CD14-positive monocyte (primary cell): ENCODE measurements around the gene IL6R. TPM values are rescaled to one million over a fixed set of nuclear protein-coding genes. Genes with fewer than 3 reads are reported as not detected.

Experiments
- DNase-seq, 3 donors: peaks; one replicate each; pipeline ENCODE4 v3.0.0-alpha.2; 2011 to 2022
- H2AFZ ChIP-seq: 2 replicates; pipeline ENCODE4 v1.6.0; 2012; ENCODE audit warnings: mild to moderate bottlenecking, low read depth, low read length, inconsistent platforms; ENCODE audit not compliant: insufficient read depth, poor library complexity, severe bottlenecking
- H3K27ac ChIP-seq, 2 donors: 1 replicate in 1 of 2; 2 replicates in 1 of 2; pipeline ENCODE4 v1.5.1; 2012 to 2013; ENCODE audit warnings: low read length in 2 of 2, control low read depth in 1 of 2, inconsistent platforms in 1 of 2, low read depth in 1 of 2, mild to moderate bottlenecking in 1 of 2
- H3K27me3 ChIP-seq, 2 donors: one replicate each; pipeline versions ENCODE4 v1.6.0 to v1.6.1; 2011 to 2013; ENCODE audit warnings: low read length in 2 of 2; ENCODE audit not compliant: control insufficient read depth in 2 of 2, insufficient read depth in 2 of 2
- H3K36me3 ChIP-seq, 2 donors: replicated peaks in 1 of 2; 1 replicate in 1 of 2; 2 replicates in 1 of 2; pipeline versions ENCODE4 v1.5.1 to v1.6.1; 2012 to 2013; ENCODE audit warnings: low read length in 2 of 2, control low read depth in 1 of 2, inconsistent platforms in 1 of 2, mild to moderate bottlenecking in 1 of 2; ENCODE audit not compliant: insufficient read depth in 2 of 2, control insufficient read depth in 1 of 2
- H3K4me1 ChIP-seq, 2 donors: 1 replicate in 1 of 2; 2 replicates in 1 of 2; pipeline versions ENCODE4 v1.5.1 to v1.6.1; 2012 to 2013; ENCODE audit warnings: low read length in 2 of 2, control low read depth in 1 of 2, inconsistent platforms in 1 of 2, mild to moderate bottlenecking in 1 of 2, moderate library complexity in 1 of 2; ENCODE audit not compliant: insufficient read depth in 2 of 2, control insufficient read depth in 1 of 2
- H3K4me2 ChIP-seq: replicated peaks from 2 replicates; pipeline ENCODE3; 2012; ENCODE audit warnings: low read length, moderate library complexity, mild to moderate bottlenecking; ENCODE audit not compliant: poor library complexity, severe bottlenecking; ENCODE audit errors: extremely low read depth
- H3K4me3 ChIP-seq, 3 experiments: fragments of 200-600 bp in 1 of 3; sonication (generic) in 1 of 3; replicated peaks in 1 of 3; 1 replicate in 2 of 3; 2 replicates in 1 of 3; pipeline ENCODE4 v1.5.1; 2011 to 2013; ENCODE audit warnings: low read length in 3 of 3, mild to moderate bottlenecking in 3 of 3, control low read depth in 2 of 3, low read depth in 2 of 3, inconsistent platforms in 1 of 3, moderate library complexity in 1 of 3
- H3K79me2 ChIP-seq: 2 replicates; pipeline ENCODE4 v1.6.0; 2012; ENCODE audit warnings: mild to moderate bottlenecking, control low read depth, inconsistent platforms, low read length, moderate library complexity; ENCODE audit not compliant: insufficient read depth
- H3K9ac ChIP-seq: 2 replicates; pipeline ENCODE4 v1.6.0; 2017; ENCODE audit warnings: low read length, mild to moderate bottlenecking; ENCODE audit not compliant: insufficient read depth, poor library complexity, severe bottlenecking
- H3K9me3 ChIP-seq, 2 donors: replicated peaks in 1 of 2; 1 replicate in 1 of 2; 2 replicates in 1 of 2; pipeline versions ENCODE4 v1.5.1 to v1.6.1; 2012 to 2013; ENCODE audit warnings: low read length in 2 of 2, control low read depth in 1 of 2; ENCODE audit not compliant: control insufficient read depth in 1 of 2, insufficient read depth in 1 of 2
- H4K20me1 ChIP-seq: 2 replicates; pipeline ENCODE4 v1.6.0; 2012; ENCODE audit warnings: mild to moderate bottlenecking, low read length, control low read depth, moderate library complexity; ENCODE audit not compliant: insufficient read depth
- H3K27ac Mint-ChIP-seq, 7 donors: one replicate each; pipeline ENCODE4 v1.8.0; 2020; ENCODE audit warnings: mild to moderate bottlenecking in 7 of 7, mixed read lengths in 7 of 7, moderate library complexity in 6 of 7, inconsistent platforms in 2 of 7
- H3K27me3 Mint-ChIP-seq, 3 donors: one replicate each; pipeline ENCODE4 v1.8.0; 2021 to 2022; ENCODE audit warnings: low read depth in 3 of 3, mild to moderate bottlenecking in 3 of 3, mixed read lengths in 3 of 3, moderate library complexity in 3 of 3, inconsistent platforms in 1 of 3
- H3K36me3 Mint-ChIP-seq, 2 donors: one replicate each; pipeline ENCODE4 v1.8.0; 2020; ENCODE audit warnings: mixed read lengths in 2 of 2, inconsistent platforms in 1 of 2, mild to moderate bottlenecking in 1 of 2
- H3K4me1 Mint-ChIP-seq: one replicate; pipeline ENCODE4 v1.8.0; 2020; ENCODE audit warnings: mild to moderate bottlenecking, mixed read lengths
- H3K4me3 Mint-ChIP-seq, 2 donors: one replicate each; pipeline ENCODE4 v1.8.0; 2020; ENCODE audit warnings: mild to moderate bottlenecking in 2 of 2, mixed read lengths in 2 of 2, moderate library complexity in 1 of 2
- H3K9me3 Mint-ChIP-seq, 7 donors: one replicate each; pipeline ENCODE4 v1.8.0; 2020 to 2022; ENCODE audit warnings: mixed read lengths in 7 of 7, mild to moderate bottlenecking in 6 of 7, moderate library complexity in 6 of 7, inconsistent platforms in 2 of 7
- WGBS: methylation state at CpG from one replicate; pipeline ENCODE4 v1.1.5; 2013; ENCODE audit warnings: missing lambda C conversion rate; ENCODE audit not compliant: insufficient coverage; 5-methylcytosine and 5-hydroxymethylcytosine counted together
- intact Hi-C, 2 donors: fragments of 100-400 bp; cut with micrococcal nuclease; formaldehyde crosslinking; loops; one replicate each; pipeline versions ENCODE4 v1.15.0 to v1.15.1; 2023
- polyA plus RNA-seq, 3 donors: library from polyadenylated mRNA; depleted of rRNA in 1 of 3; unstranded in 2 of 3; stranded (reverse) in 1 of 3; fragments of 300-500 nt in 2 of 3; fragments of >200 nt in 1 of 3; fragmentation: Illumina TruSeq in 2 of 3; gene quantifications; 1 replicate in 2 of 3; 2 replicates in 1 of 3; pipeline ENCODE4 v1.2.3, GENCODE V29; 2012 to 2021
- TF ChIP-seq, protein P1 (sequence below): fragments of 200-600 bp; IDR thresholded peaks from one replicate; pipeline ENCODE4 v1.8.0; 2022; ENCODE audit warnings: antibody characterized with exemption, mild to moderate bottlenecking

The IL6R gene
- polyA plus RNA-seq, 3 donors = 56.4 to 81.7 (median 62.1) TPM

DNA sequence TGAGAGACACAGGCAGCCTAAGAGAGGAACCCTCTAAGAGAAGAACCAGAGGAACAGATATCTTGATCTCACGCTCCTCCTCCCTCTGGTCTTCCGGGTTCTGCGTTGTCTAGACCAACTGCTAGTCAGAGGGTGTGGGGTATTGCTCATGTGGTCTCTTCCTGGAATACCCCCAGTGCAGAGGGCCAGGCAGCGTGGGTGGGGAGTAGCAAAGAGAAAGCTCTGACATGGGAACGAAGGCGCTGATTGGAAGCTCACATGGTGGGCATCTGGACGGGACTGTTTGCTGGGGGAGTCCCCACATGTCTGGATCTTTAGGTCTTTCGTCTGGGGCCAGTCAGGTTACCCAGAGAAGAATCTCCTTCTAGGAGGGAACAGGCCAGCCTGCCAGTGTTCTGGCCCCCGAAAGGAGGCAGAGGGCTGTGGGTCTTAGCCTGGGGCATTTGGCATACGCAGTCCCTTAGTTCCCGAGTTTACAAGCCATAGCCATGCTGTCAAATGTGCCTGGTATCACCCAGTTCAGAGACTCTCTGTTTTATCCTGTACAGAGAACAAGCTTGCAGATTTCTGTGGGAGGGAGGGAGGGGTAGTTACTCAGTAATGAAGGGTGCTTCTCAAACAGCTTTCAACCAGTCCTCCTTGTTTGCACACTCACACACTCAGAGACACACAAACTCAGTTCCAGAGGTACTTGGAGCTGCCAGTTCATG is 18.3 kb upstream of the IL6R start:
- Histone ChIP-seq H2AFZ (peak overlapping the region; percentile 19), H3K27ac (no peak overlapping the region), H3K4me1 (peaks cover 22 to 32% of the 10 kb centered on the region in 2 donors), H3K9ac (no peak overlapping the region), H3K4me3 (no peak overlapping the region), H3K27me3 (no peaks in the 10 kb centered on the region), H3K4me2 (no peak overlapping the region), H3K36me3 (no peaks in the 10 kb centered on the region), H4K20me1 (no peaks in the 10 kb centered on the region), H3K79me2 (no peaks in the 10 kb centered on the region), H3K9me3 (no peaks in the 10 kb centered on the region)
- peaks cover 1 to 3% (median 2%) of the 10 kb centered on the region in 3 donors for H3K27me3 Mint-ChIP-seq
- no peaks in the 10 kb centered on the region for H3K9me3 Mint-ChIP-seq
- TF ChIP-seq, protein P1, sequence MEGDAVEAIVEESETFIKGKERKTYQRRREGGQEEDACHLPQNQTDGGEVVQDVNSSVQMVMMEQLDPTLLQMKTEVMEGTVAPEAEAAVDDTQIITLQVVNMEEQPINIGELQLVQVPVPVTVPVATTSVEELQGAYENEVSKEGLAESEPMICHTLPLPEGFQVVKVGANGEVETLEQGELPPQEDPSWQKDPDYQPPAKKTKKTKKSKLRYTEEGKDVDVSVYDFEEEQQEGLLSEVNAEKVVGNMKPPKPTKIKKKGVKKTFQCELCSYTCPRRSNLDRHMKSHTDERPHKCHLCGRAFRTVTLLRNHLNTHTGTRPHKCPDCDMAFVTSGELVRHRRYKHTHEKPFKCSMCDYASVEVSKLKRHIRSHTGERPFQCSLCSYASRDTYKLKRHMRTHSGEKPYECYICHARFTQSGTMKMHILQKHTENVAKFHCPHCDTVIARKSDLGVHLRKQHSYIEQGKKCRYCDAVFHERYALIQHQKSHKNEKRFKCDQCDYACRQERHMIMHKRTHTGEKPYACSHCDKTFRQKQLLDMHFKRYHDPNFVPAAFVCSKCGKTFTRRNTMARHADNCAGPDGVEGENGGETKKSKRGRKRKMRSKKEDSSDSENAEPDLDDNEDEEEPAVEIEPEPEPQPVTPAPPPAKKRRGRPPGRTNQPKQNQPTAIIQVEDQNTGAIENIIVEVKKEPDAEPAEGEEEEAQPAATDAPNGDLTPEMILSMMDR = no peak
- H3K36me3 Mint-ChIP-seq = no peaks in the 10 kb centered on the region
- no peak for DNase-seq
- H3K27ac Mint-ChIP-seq = peak overlapping the region in 5 of 7 donors; percentile 15 to 79 (median 66)
- H3K4me1 Mint-ChIP-seq = peaks cover 32% of the 10 kb centered on the region
- intact Hi-C loops = no loop called here
- H3K4me3 Mint-ChIP-seq = no peak overlapping the region
- WGBS = 92% methylated on average over 7 of the region's 11 CpGs

DNA sequence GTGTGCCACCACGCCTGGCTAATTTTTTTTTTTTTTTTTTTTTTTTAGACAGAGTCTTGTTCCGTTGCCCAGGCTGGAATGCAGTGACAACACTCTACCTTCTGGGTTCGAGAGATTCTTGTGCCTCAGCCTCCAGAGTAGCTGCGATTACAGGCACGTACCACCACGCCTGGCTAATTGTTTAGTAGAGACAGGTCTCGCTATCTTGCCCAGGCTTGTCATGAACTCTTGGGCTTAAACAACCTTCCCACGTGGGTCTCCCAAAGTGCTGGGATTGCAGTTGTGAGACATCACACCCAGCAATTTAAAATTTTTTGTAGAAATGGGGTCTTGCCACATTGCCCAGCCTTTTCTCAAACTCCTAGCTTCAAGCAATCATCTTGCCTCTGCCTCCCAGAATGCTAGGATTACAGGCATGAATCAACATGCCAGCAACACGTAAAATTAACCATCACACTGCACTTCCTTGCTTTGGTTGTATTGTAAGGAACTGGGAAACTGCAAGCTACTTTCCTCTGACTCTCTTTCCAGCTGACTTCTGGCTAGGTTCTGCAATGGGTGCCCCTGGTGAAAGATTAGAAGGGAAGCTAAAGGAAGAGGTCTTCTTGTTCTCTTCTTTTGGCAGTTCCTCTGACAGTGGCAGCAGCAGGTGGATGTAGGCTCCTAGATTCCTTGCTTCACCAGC is 13.9 kb upstream of the IL6R start:
- Histone ChIP-seq H3K27me3 (no peaks in the 10 kb centered on the region), H2AFZ (peak overlapping the region; percentile 11), H3K9ac (no peak overlapping the region), H3K4me1 (peaks cover 8 to 16% of the 10 kb centered on the region in 2 donors), H4K20me1 (no peaks in the 10 kb centered on the region), H3K79me2 (no peaks in the 10 kb centered on the region), H3K9me3 (no peaks in the 10 kb centered on the region), H3K36me3 (no peaks in the 10 kb centered on the region), H3K4me2 (no peak overlapping the region), H3K4me3 (no peak overlapping the region), H3K27ac (no peak overlapping the region)
- Mint-ChIP-seq H3K36me3 (no peaks in the 10 kb centered on the region), H3K27ac (peak overlapping the region in 3 of 7 donors; percentile 1 to 48 (median 13)), H3K9me3 (peaks cover 0 to 4% (median 0%) of the 10 kb centered on the region in 7 donors), H3K27me3 (peaks cover 0 to 2% (median 0%) of the 10 kb centered on the region in 3 donors), H3K4me3 (no peak overlapping the region), H3K4me1 (peaks cover 17% of the 10 kb centered on the region)
- peak in 1 of 3 donors; percentile 33 for DNase-seq
- WGBS = 98% methylated on average over 5 of the region's 9 CpGs
- TF ChIP-seq, protein P1 = no peak
- intact Hi-C loops = loop anchor here in 1 of 2 donors (10.0 kb wide), 1 partner anchor 46 kb away; no protein-coding TSS in a partner anchor
